ENCODE data around the gene CASP10. TPM values are rescaled to one million over a fixed set of nuclear protein-coding genes. Genes with fewer than 3 reads are reported as not detected.

The CASP10 gene
- total and polyA plus RNA-seq, 2 donors (not counting 1 experiment from before 2014, with no cell fraction given): 16.0 to 34.3 TPM

GRCh38 chr2:201235860-201236811 is 53.2 kb downstream of the CASP10 start:
- intact Hi-C loops (cut with micrococcal nuclease): loop anchor here (1.0 to 10.0 kb wide), 7 partner anchors 22 to 1139 kb away; partner anchors contain the start of genes BMPR2, FZD7, NOP58 and STRADB
- H3K4me1 Mint-ChIP-seq: peaks cover 65% of the 10 kb centered on the region
- Histone ChIP-seq H3K4me2 (replicated peaks; ENCODE audit: low read depth, low read length, poor library complexity, severe bottlenecking) (peak overlapping the region; percentile 84), H3K79me2 (ENCODE audit: control insufficient read depth, insufficient read depth, low read length) (peaks cover 64% of the 10 kb centered on the region), H3K27ac (ENCODE audit: low read length in 2 of 2) (peak overlapping the region in 1 of 2 donors; percentile 37), H4K20me1 (ENCODE audit: control insufficient read depth, insufficient read depth, low read length, poor library complexity, severe bottlenecking) (no peaks in the 10 kb centered on the region), H3K4me1 (ENCODE audit: control insufficient read depth in 2 of 2, insufficient read depth in 2 of 2, low read length in 2 of 2) (peaks cover 57 to 61% of the 10 kb centered on the region in 2 donors), H3K9ac (ENCODE audit: low read length) (peak overlapping the region; percentile 29), H3K9me3 (ENCODE audit: control extremely low read depth in 1 of 3, control insufficient read depth in 2 of 3, insufficient read depth in 1 of 3, low read length in 2 of 3) (no peaks in the 10 kb centered on the region), H3K36me3 (replicated peaks in 1 of 2; ENCODE audit: control extremely low read depth in 1 of 2, control insufficient read depth in 1 of 2, extremely low read depth in 1 of 2, insufficient read depth in 2 of 2, low read length in 1 of 2) (peaks cover 0 to 3% of the 10 kb centered on the region in 2 experiments), H3K27me3 (replicated peaks in 1 of 4; ENCODE audit: control extremely low read depth in 1 of 4, control insufficient read depth in 3 of 4, insufficient read depth in 4 of 4, low read length in 3 of 4) (no peaks in the 10 kb centered on the region), H3K4me3 (ENCODE audit: control extremely low read depth in 1 of 5, extremely low read depth in 1 of 5, insufficient read depth in 1 of 5, low read depth in 2 of 5, low read length in 4 of 5) (peak overlapping the region in 2 of 5 experiments; percentile 10 to 25), H2AFZ (ENCODE audit: insufficient read depth, low read depth, low read length, poor library complexity, severe bottlenecking) (peak overlapping the region; percentile 45)
- DNase-seq (peak; percentile 79), ATAC-seq (ENCODE audit: low read depth) (peak; percentile 10)
- ChIA-PET CTCF (interaction anchor here (0.7 to 7.3 kb wide), 30 partner anchors 9 to 943 kb away, joined by 3 to 347 read pairs (median 4); partner anchors contain the start of genes CASP10, CASP8, FLACC1 and STRADB), POLR2A (interaction anchor here (0.5 to 1.5 kb wide), 9 partner anchors 17 to 944 kb away, joined by 3 to 9 read pairs (median 5); partner anchors contain the start of genes CASP8 and KCTD18)
- H3K4me3 Mint-ChIP-seq: peak overlapping the region; percentile 74
- WGBS (ENCODE audit: insufficient coverage): 15% methylated on average over 4 of the region's 14 CpGs
- peak overlapping the region; percentile 90 for H3K27ac Mint-ChIP-seq
- no peaks in the 10 kb centered on the region for H3K9me3 Mint-ChIP-seq (ENCODE audit: insufficient read depth)
- no peaks in the 10 kb centered on the region for H3K27me3 Mint-ChIP-seq
- peak; percentile 82 for TF ChIP-seq CTCF (IDR thresholded peaks at IDR 0.05)
- TF ChIP-seq EZH2 (IDR thresholded peaks at IDR 0.05; ENCODE audit: borderline replicate concordance, insufficient read depth, low read depth, low read length, poor library complexity, severe bottlenecking): no peak
